GM12878 (cell line): ENCODE results near the gene FKBP1B. TPM values are rescaled to one million over a fixed set of nuclear protein-coding genes. Genes with fewer than 3 reads are reported as not detected.

ENCODE experiments used
- ATAC-seq: fragments of 200-7000 bp; cut with Tn5 transposase; 3 replicates; pipeline ENCODE4 v1.9.1; 2020; ENCODE audit warnings: mild to moderate bottlenecking, moderate library complexity
- BruUV-seq: library from RNA; stranded (reverse); fragments of 400-500 nt; replicated peaks from 2 replicates; lab custom pipeline; 2021; lab: Mats Ljungman, UMichigan
- CTCF ChIA-PET: fragments of 300-600 bp; sonication (Branson Sonifier 250); formaldehyde crosslinking; extraction: SDS; loops from one replicate; lab custom pipeline; 2021; ENCODE audit warnings: inconsistent platforms; lab: Yijun Ruan, JAX
- POLR2A ChIA-PET: fragments of 350-600 bp; formaldehyde crosslinking; extraction: SDS; loops from one replicate; lab custom pipeline; 2021; ENCODE audit warnings: inconsistent platforms; lab: Charles Lee
- RAD21 ChIA-PET: fragments of 300-600 bp; sonication (Branson Sonifier 250); formaldehyde crosslinking; loops from one replicate; lab custom pipeline; 2023; ENCODE audit warnings: antibody characterized with exemption; ENCODE audit not compliant: unreplicated experiment; lab: Charles Lee
- SMC1A ChIA-PET: fragments of 300-600 bp; sonication (Branson Sonifier 250); formaldehyde crosslinking; loops from one replicate; lab custom pipeline; 2023; ENCODE audit not compliant: unreplicated experiment, uncharacterized antibody; lab: Charles Lee
- DNase-seq: peaks from one replicate; pipeline ENCODE4 v3.0.0-alpha.2; 2011; ENCODE audit warnings: low read depth, low spot score
- FAIRE-seq: peaks from 3 replicates; lab custom pipeline; 2011; peaks lifted over from hg19 to GRCh38; lab: Jason Lieb, UNC
- H2AFZ ChIP-seq: 2 replicates; pipeline ENCODE4 v1.6.0; 2011; ENCODE audit warnings: low read depth, low read length, control low read depth; ENCODE audit not compliant: control insufficient read depth
- H3K27ac ChIP-seq: 2 replicates; pipeline ENCODE4 v1.5.1; 2011; ENCODE audit warnings: control low read depth; ENCODE audit not compliant: control insufficient read depth, insufficient read depth
- H3K27me3 ChIP-seq, 2 experiments: replicated peaks in 1 of 2; 2 replicates each; pipeline versions ENCODE4 v1.6.0 to v1.6.1; 2011; ENCODE audit warnings: low read length in 1 of 2; ENCODE audit not compliant: control insufficient read depth in 2 of 2, insufficient read depth in 2 of 2
- H3K36me3 ChIP-seq, 2 experiments: 2 replicates each; pipeline ENCODE4 v1.5.1; 2011; ENCODE audit warnings: low read length in 1 of 2; ENCODE audit not compliant: control insufficient read depth in 2 of 2, insufficient read depth in 2 of 2
- H3K4me1 ChIP-seq: 2 replicates; pipeline ENCODE4 v1.6.1; 2011; ENCODE audit warnings: mild to moderate bottlenecking, low read length, moderate library complexity, mixed read lengths; ENCODE audit not compliant: control insufficient read depth, insufficient read depth
- H3K4me2 ChIP-seq: 2 replicates; pipeline ENCODE4 v1.6.0; 2011; ENCODE audit warnings: control low read depth; ENCODE audit not compliant: control insufficient read depth, insufficient read depth
- H3K4me3 ChIP-seq: fragments of 200-600 bp; sonication (generic); 2 replicates; pipeline ENCODE4 v1.5.1; 2016
- H3K79me2 ChIP-seq: 2 replicates; pipeline ENCODE4 v1.6.0; 2011; ENCODE audit warnings: low read length; ENCODE audit not compliant: control insufficient read depth, insufficient read depth
- H3K9ac ChIP-seq: 2 replicates; pipeline ENCODE4 v1.8.0; 2011; ENCODE audit warnings: low read length, control low read depth, mixed read lengths; ENCODE audit not compliant: control insufficient read depth, insufficient read depth
- H3K9me3 ChIP-seq: replicated peaks from 3 replicates; pipeline ENCODE4 v1.5.1; 2011; ENCODE audit warnings: mild to moderate bottlenecking, low read length; ENCODE audit not compliant: control insufficient read depth, insufficient read depth
- H4K20me1 ChIP-seq: 2 replicates; pipeline ENCODE4 v1.6.0; 2011; ENCODE audit not compliant: control insufficient read depth, insufficient read depth
- EZH2 ChIP-seq: IDR thresholded peaks from 2 replicates; pipeline ENCODE4 v1.6.1; 2012; ENCODE audit warnings: low read depth, mild to moderate bottlenecking, control low read depth, inconsistent platforms, low read length, borderline replicate concordance; ENCODE audit not compliant: control insufficient read depth
- GABPA ChIP-seq: IDR thresholded peaks from 2 replicates; pipeline ENCODE4 v1.6.1; 2014; ENCODE audit warnings: antibody characterized with exemption, low read depth, mild to moderate bottlenecking, inconsistent platforms
- HDAC2 ChIP-seq: fragments of 200-600 bp; sonication (generic); IDR thresholded peaks from 2 replicates; pipeline ENCODE4 v1.6.1; 2017
- HSF1 ChIP-seq: fragments of 150-350 bp; IDR thresholded peaks from 2 replicates; pipeline ENCODE4 v1.6.1; 2014; ENCODE audit warnings: mild to moderate bottlenecking, low read depth, low read length
- MYC ChIP-seq: IDR thresholded peaks from 2 replicates; pipeline ENCODE4 v1.6.1; 2011; ENCODE audit warnings: mild to moderate bottlenecking, low read length, moderate library complexity, inconsistent platforms; ENCODE audit not compliant: insufficient read depth, insufficient replicate concordance, insufficient read length, severe bottlenecking
- NFYB ChIP-seq: IDR thresholded peaks from 2 replicates; pipeline ENCODE4 v1.6.1; 2011; ENCODE audit warnings: low read depth, mild to moderate bottlenecking, low read length, improper control_type of control experiment, moderate library complexity; ENCODE audit not compliant: insufficient read depth
- POU2F2 ChIP-seq: IDR thresholded peaks from 3 replicates; pipeline ENCODE4 v1.6.1; 2011; ENCODE audit warnings: low read depth, mild to moderate bottlenecking, low read length, borderline replicate concordance
- SMC3 ChIP-seq: IDR thresholded peaks from 2 replicates; pipeline ENCODE4 v1.6.1; 2011; ENCODE audit warnings: low read length, improper control_type of control experiment, borderline replicate concordance
- SRF ChIP-seq, 2 experiments: IDR thresholded peaks; 2 replicates each; pipeline ENCODE4 v1.6.1; 2011; ENCODE audit warnings: low read depth in 2 of 2, low read length in 2 of 2, mild to moderate bottlenecking in 1 of 2, moderate library complexity in 1 of 2
- WGBS: methylation state at CpG from one replicate; pipeline ENCODE4 v1.1.6; 2016; ENCODE audit warnings: low lambda C conversion rate; ENCODE audit not compliant: insufficient replicate concordance, insufficient coverage; ENCODE audit errors: missing lambda C conversion rate; 5-methylcytosine and 5-hydroxymethylcytosine counted together
- in situ Hi-C: fragments of 300-500 bp; cut with MboI; formaldehyde crosslinking; loops from 9 replicates; pipeline ENCODE4 v1.14.3; 2018; ENCODE audit warnings: mixed read lengths
- intact Hi-C: fragments of 100-400 bp; cut with micrococcal nuclease; formaldehyde crosslinking; loops from one replicate; pipeline ENCODE4 v1.14.2; 2022; ENCODE audit not compliant: unreplicated experiment
- polyA plus RNA-seq, 11 experiments: library from polyadenylated mRNA; depleted of rRNA in 4 of 11; unstranded in 6 of 11; stranded (reverse) in 5 of 11; fragments of >200 nt; fragmentation: Nextera tagmentation in 4 of 11; fragmentation: Illumina TruSeq in 1 of 11; extraction: Ambion mirVana in 4 of 11; extraction: Trizol in 1 of 11; gene quantifications; 1 replicate in 1 of 11; 2 replicates in 10 of 11; pipeline versions ENCODE4 v1.2.1 to v1.2.3, GENCODE V29; 2011 to 2016; ENCODE audit warnings: inconsistent platforms in 2 of 11, missing spikeins in 2 of 11, low read depth in 1 of 11
- total RNA-seq, 4 experiments: library from RNA; depleted of rRNA in 3 of 4; stranded (reverse); fragments of >200 nt in 3 of 4; fragmentation: Illumina TruSeq in 1 of 4; extraction: Trizol in 1 of 4; gene quantifications; 2 replicates each; pipeline versions ENCODE4 v1.2.1 to v1.2.3, GENCODE V29; 2013 to 2021

Gene FKBP1B
- total and polyA plus RNA-seq, 10 of the 15 experiments (the other 5 are each of a cell fraction or from before 2014, with no cell fraction given): 0.18 to 0.53 (median 0.24) TPM

- Histone ChIP-seq H3K36me3 (no peaks in the 10 kb centered on the region; a peak in 2 of 4 replicates), H3K4me3 (no peak overlapping the region), H3K27ac (no peak overlapping the region), H4K20me1 (no peaks in the 10 kb centered on the region), H3K4me2 (no peak overlapping the region), H3K9me3 (no peaks in the 10 kb centered on the region), H3K9ac (no peak overlapping the region), H3K79me2 (no peaks in the 10 kb centered on the region), H3K27me3 (no peaks in the 10 kb centered on the region), H3K4me1 (peaks cover 12% of the 10 kb centered on the region), H2AFZ (no peak overlapping the region)
- TF ChIP-seq SRF (IDR thresholded peaks at IDR 0.05; ENCODE audit: low read depth in 2 of 2, low read length in 2 of 2): no peak
- no peak for TF ChIP-seq GABPA
- TF ChIP-seq EZH2: no peak
- TF ChIP-seq POU2F2: no peak
- TF ChIP-seq HDAC2: no peak
- no peak for TF ChIP-seq HSF1
- TF ChIP-seq SMC3: no peak
- TF ChIP-seq NFYB: no peak
- no peak for TF ChIP-seq MYC
- DNase-seq: no peak
- FAIRE-seq: no peak
- RAD21 ChIA-PET: interaction anchor here (0.6 kb wide), 1 partner anchor 286 kb away, joined by 3 read pairs; no protein-coding TSS in a partner anchor
- in situ Hi-C loops: loop anchor here (5.0 kb wide), 1 partner anchor 259 kb away; no protein-coding TSS in a partner anchor
- intact Hi-C loops: no loop called here
- 36% methylated on average over 1 of the region's 1 CpG for WGBS
- CTCF ChIA-PET: interaction anchor here (0.7 to 3.5 kb wide), 3 partner anchors 25 to 160 kb away, joined by 4 to 65 read pairs (median 8); partner anchors contain the start of gene ATAD2B
- no TSS peak for BruUV-seq
- SMC1A ChIA-PET: no interaction called here
- no peak for ATAC-seq
- POLR2A ChIA-PET: no interaction called here
These were observed 36.7 kb downstream of the FKBP1B start for GRCh38 chr2:24086241-24086640.
